Fibroblast of skin of scalp (primary cell): Measurements from ENCODE around the gene CTDSPL.

ENCODE experiments used
- DNase-seq: peaks from one replicate; pipeline ENCODE4 v3.0.0-alpha.2; 2013

Gene CTDSPL

GRCh38 chr3:38004415-38005075 is 142.9 kb downstream of the CTDSPL start:
- DNase-seq = peak; percentile 58

DNA sequence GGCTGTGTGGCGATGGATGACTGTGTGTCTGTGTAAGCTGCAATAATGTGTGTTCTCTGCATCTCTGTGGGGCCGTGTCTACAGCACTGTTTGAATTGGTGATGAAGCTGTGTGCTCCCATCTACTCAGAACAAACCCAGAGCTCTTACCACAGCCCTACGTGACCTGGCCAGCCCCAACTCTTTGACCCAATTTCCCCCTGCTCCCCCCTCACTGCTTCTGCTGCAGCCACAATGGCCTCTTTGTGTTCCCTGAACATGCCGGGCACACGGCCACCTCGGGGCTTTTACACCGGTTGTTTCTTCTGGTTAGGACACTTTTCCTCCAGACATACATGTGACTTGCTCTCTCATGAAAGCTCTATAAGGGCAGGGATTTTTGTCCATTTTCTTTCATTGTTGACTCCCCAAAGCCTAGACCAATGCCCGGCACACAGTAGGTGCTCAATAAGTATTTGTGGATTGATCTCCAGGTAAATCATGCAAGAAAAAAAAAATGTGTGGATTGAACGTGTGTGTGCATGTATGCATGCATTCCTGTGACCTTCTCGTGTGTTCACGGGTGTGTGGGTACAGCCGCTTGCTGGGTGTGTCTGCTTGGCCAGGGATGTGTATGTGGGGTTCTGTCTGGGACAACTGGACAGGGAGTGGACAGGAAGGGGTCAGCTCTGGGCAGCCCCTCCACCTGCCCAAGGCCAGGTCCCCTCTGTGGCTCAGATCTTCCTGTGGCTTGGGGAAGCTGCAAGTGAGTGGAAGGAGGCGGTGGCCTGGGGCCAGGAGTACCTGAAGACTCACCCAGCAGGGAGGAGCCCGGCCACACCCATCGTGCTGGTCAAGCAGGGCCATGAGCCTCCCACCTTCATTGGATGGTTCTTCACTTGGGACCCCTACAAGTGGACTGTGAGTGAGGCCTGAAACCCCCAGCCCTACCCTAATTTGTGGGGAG is 143.7 kb downstream of the CTDSPL start:
- DNase-seq = no peak

GRCh38 chr3:38006031-38006430 is 144.4 kb downstream of the CTDSPL start:
- DNase-seq = no peak

GRCh38 chr3:38006445-38006995 is 144.8 kb downstream of the CTDSPL start:
- no peak for DNase-seq

- no peak for DNase-seq
Observed at GRCh38 chr3:38007754-38008090, 146.0 kb downstream of the CTDSPL start.

- no peak for DNase-seq
Observed at GRCh38 chr3:38008191-38008701, 146.6 kb downstream of the CTDSPL start.

DNA sequence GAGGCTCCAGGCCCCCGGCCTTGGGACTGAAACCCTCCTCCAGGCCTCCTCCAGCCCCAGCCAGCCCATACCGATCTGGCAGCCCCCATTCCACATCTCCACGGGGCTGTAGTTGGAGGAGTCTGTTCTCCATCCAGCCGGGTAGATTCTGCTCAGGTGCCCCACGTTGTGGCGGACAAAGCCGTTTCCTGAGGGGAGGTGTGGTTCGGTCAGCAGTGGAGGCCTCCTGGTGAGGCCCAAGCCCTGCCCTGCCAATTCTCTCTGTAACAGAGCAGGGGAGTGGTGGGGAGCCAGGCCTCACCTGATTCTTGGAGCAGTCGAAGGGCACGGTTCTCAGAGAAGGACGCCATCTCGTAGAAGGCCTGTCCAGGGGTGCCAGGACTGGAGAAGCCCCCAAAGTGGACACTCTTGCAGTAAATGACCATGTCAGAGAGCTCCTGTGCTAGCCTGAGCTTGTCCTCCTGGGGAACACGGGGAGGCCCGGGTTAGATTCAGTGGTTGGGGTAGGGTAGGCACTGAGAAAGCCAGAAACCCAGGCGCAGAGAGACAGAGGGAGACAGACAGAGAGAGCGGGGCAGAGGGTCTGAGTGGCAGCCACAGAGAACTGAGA is 147.4 kb downstream of the CTDSPL start:
- DNase-seq = no peak

DNA sequence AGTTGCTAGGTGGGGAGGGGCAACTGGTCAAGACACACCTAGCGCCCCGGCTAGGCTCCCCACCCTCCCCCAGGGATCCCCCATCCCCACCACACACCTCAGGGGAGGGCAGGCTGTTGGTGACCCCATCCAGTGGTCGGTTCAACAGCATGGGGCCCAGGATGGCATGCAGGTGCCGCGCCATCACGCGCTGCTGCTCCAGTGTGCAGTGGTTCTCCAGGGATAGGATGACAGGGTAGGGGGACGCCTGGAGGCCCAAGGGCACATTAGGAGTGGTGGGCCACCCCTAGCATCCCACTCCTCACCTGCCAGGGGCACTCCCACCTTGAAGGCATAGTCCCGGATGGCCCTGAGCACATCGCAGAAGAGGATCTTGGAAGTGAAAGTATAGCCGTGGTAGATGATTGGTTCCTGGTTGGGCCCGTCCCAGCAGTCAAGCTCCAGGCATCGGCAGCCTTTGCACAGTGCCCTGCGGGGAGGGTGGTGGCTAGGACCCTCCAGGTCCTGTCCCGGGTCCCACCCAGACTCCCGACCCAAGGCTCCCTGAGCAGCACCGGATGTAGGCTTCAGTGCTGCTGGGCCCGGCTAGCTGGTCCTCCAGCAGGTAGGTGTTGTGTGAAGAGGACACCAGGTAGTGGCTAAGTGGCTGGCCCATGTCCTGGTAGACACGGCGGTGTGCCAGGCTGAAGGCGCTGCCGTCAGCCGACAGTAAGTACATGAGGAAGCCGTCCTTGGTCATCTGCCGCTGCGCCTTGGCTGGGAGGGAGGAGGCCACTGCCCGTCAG is 148.3 kb downstream of the CTDSPL start:
- no peak for DNase-seq

- no peak for DNase-seq
Observed at GRCh38 chr3:38011111-38011510, 149.4 kb downstream of the CTDSPL start.

DNA sequence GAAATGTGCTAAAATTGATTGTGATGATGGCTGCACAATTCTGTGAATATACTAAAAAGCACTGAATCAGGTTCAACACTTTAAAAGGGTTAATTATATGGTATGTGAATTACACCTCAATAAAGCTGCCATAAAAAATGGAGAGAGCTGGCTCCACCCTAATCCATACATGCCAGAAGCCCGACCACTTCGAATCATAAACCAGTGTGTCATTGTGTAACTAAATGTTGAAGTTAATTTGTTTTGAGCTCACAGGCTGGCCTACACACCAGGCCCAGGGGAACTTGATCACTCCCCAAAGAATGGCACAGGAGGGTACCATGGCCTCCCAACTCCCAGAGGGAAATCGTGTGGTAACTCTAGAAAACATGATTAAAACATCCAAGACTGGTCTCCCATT is 153.8 kb downstream of the CTDSPL start:
- DNase-seq = no peak

DNA sequence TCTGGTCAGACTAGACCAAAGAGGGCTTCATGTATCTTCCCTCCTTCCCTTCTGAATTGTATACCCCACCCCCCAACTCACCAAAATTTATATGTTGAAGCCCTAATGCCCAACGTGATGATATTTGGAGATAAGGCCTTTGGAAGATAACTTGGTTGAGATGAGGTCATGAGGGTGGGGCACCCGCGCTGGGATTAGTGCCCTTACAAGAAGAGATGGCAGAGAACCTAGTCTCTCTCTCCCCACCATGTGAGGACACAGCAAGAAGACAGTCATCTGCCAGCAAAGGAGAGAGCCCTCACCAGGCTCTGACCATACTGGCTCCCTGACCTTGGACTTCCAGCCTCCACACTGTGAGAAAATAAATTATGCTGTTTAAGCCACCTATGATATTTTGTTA is 154.3 kb downstream of the CTDSPL start:
- no peak for DNase-seq

DNA sequence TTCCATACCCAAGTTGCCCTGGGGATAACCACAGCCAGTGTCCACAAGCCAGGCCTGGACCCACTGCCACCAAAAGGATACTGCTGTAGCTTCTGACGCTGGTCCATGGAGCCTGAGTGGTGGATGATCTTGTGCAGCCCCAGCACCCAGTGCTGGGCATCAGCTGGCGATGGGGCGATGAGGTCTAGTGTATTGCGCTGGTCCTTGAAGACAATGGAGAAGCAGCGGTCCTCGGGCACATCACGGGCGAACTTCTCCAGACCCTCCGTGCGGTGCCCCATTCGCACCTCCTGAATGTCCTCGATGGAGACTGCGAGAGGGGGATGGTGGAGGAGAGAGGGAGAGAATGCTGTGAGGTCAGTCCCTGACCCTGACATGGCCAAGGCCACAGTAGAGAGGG is 154.7 kb downstream of the CTDSPL start:
- no peak for DNase-seq

DNA sequence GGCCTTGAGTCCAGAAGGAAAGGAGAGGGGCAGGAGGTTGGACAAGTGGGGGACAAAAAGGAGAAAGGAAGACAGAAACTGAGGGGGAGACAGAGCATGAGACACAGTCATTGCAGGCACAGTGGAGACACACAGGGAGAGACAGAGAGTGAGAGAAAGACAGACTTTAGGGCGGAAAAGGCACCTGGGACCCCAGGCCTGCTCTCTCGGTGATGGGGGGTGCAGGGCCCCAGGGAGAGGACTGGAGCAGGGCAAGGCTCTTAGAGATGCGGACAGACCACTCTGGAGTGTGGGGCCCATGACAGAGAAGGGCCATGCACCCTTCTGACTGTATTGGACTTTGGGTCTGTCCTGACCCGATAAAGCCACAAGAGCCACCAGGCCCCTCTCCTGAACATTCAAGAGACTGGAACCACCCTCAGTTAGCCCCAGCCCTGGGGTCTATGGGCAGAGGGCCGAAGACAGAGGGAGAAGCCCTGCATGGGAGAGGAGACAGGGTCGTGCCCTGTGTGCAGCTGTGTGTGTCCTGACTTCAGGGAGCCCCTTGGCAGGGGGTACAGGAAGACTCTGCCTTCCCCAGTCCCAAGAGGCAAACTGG is 155.3 kb downstream of the CTDSPL start:
- no peak for DNase-seq

DNA sequence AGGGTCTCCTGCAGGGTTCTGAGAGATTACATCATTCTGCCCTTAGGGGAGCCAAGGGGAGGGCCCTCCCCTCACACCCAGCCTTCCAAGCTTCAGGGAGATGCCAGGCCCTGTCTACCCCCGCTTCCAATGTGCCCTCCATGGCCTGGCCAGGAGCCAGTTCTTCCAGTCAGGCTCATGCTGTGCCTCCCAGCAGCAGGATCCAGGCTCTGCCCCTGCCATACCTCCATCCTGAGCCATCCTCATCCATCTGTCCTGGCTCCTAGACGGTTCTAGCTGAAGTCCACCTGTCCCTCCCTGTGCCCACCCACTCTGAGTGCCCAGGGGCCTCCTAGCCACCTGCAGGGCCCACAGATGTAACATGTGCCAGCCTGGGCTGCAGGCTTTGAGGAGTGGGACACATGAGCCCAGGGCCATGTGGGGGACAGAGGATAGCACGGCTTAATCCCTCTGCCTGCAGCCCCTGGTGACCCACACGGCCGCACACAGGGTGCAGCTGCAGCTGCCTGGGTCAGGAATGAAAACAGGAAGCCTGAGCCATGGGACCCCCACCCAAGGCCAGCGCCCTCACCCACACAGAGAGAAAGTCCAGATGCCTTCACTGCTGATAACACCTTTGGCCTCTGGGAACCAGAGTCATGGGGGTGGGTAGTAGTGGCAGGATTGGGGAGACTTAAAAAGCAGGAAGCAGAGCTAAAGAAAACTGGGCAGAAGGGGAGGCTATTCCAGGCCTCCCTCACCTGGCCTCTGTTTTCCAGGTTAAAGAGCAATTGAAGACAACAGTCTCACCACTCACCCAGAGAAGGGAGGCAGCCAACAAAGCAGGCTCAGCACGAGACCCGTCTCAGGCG is 156.0 kb downstream of the CTDSPL start:
- DNase-seq = no peak

GRCh38 chr3:38018296-38019266 is 156.9 kb downstream of the CTDSPL start:
- no peak for DNase-seq

DNA sequence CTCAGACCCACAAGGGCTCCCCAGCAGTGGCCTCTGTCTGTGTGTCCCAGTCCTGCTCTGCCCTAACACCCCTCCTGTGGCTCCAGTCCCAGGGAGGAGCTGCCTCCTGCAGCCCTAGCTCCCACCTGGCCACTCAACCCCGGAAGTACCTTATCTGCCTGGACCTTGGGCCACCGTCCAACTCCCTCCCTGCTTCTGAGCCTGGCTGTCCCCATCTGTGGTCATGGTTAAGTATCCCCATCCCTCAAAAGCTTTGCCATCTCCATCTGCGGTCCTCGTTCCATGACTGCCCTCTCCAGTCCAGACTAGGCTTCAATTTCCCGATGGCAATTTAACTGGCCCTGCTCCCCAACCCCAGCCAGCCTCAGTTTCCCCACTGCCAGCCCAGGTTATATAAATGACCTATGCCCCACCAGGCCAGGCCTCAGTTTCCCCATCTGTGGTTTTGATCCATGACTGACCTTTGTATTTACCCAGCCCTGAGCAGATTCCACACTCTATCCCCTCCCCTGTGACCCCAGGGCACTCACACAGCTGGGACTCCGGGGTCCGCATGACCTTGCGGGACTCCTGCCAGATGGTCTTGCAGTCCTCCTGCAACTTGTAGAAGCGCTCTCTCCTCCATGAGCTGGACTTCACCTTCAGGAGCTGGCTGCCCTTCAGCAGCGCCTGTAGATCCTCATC is 158.1 kb downstream of the CTDSPL start:
- DNase-seq = no peak

DNA sequence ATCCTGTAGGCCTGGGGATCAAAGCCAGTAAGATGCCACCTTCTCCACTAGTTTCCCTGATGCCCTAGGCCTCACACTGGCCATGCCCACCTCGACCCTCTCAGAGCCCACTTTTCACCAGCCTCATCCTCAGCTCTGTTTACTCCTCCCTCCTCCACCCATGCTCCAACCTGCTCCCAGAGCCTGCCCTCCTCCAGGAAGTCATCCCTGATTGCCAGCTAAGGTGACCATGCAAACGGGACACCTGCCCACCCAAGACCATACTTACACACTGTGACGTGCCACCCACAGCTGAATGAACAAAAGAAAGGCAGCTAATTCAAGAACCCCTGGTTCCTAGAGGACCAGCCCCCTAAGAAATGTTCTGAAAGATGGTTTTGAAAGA is 158.7 kb downstream of the CTDSPL start:
- DNase-seq = no peak

GRCh38 chr3:38021196-38021595 is 159.5 kb downstream of the CTDSPL start:
- no peak for DNase-seq

DNA sequence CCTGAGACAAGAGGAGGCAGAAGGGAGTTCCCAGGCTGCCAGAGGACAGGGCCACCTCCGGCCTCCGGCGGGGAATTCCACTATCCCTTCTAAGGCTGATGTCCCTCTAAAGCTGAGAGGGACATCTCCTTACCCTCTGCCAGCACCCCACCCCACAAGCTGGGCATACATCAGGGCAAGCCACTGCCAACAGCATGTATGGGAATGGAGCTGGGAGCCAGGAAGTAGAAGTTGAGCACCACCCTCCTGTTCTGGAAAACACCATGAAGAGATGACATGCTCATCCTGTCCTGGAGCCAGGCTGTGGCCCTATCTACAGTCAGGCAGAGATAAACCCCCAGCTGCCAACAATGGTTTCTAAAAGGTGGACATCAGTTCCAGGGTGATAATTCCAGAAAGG is 160.6 kb downstream of the CTDSPL start:
- no peak for DNase-seq
